GF-D8 (cell line): ENCODE measurements around the gene CBFA2T2.
A peak's percentile ranks its signal among the peaks of the same experiment; 100 is the strongest.

Source experiments
- DNase-seq: peaks from one replicate; lab custom pipeline; 2025; lab: John Stamatoyannopoulos, UW

Gene CBFA2T2

GRCh38 chr20:33653218-33653899 lies 163.5 kb downstream of the CBFA2T2 start:
- no peak for DNase-seq

- no peak for DNase-seq
Measured at GRCh38 chr20:33653900-33654596, 164.2 kb downstream of the CBFA2T2 start.

GRCh38 chr20:33654680-33655161 lies 164.8 kb downstream of the CBFA2T2 start:
- no peak for DNase-seq

- no peak for DNase-seq
Measured at GRCh38 chr20:33655164-33655563, 165.3 kb downstream of the CBFA2T2 start.

- no peak for DNase-seq
Measured at GRCh38 chr20:33656010-33656782, 166.3 kb downstream of the CBFA2T2 start.

- no peak for DNase-seq
Measured at GRCh38 chr20:33656783-33657703, 167.1 kb downstream of the CBFA2T2 start.

- DNase-seq = no peak
Measured at GRCh38 chr20:33657704-33658095, 167.8 kb downstream of the CBFA2T2 start.

- no peak for DNase-seq
Measured at GRCh38 chr20:33658510-33658909, 168.6 kb downstream of the CBFA2T2 start.

- DNase-seq = no peak
Measured at GRCh38 chr20:33658929-33659328, 169.0 kb downstream of the CBFA2T2 start.

- no peak for DNase-seq
Measured at GRCh38 chr20:33659341-33660034, 169.6 kb downstream of the CBFA2T2 start.

- DNase-seq = no peak
Measured at GRCh38 chr20:33660035-33660684, 170.3 kb downstream of the CBFA2T2 start.

- no peak for DNase-seq
Measured at GRCh38 chr20:33660685-33661058, 170.8 kb downstream of the CBFA2T2 start.

GRCh38 chr20:33662172-33662571 lies 172.3 kb downstream of the CBFA2T2 start, which contains the start of gene C20orf144:
Gene C20orf144 (plus strand): TSS chr20:33662327. CDS start chr20:33662346, 19 bp downstream.
- no peak for DNase-seq

- peak; percentile 47 for DNase-seq
Measured at GRCh38 chr20:33663161-33664084, 173.5 kb downstream of the CBFA2T2 start.

- DNase-seq = no peak
Measured at GRCh38 chr20:33664085-33664761, 174.3 kb downstream of the CBFA2T2 start.

GRCh38 chr20:33664762-33665144 lies 174.9 kb downstream of the CBFA2T2 start:
- no peak for DNase-seq

- peak; percentile 85 for DNase-seq
Measured at GRCh38 chr20:33666293-33667244, 176.7 kb downstream of the CBFA2T2 start, which contains the start of gene ACTL10. Gene ACTL10 (plus strand): TSS chr20:33666943. CDS start chr20:33667498, 555 bp downstream.
